WTC11 (cell line): ENCODE results near the gene SEMA3D. TPM values are rescaled to one million over a fixed set of nuclear protein-coding genes. Genes with fewer than 3 reads are reported as not detected.

Source experiments
- ATAC-seq: fragments of 200-7000 bp; cut with Tn5 transposase; 2 replicates; pipeline ENCODE4 v1.10.0; 2021; ENCODE audit warnings: mild to moderate bottlenecking, moderate library complexity
- CTCF ChIA-PET: fragments of 300-600 bp; sonication (Branson Sonifier 250); formaldehyde crosslinking; loops from one replicate; lab custom pipeline; 2021; ENCODE audit warnings: antibody characterized with exemption; lab: Charles Lee
- POLR2A ChIA-PET: fragments of 350-600 bp; sonication (Branson Sonifier 250); formaldehyde crosslinking; loops from one replicate; lab custom pipeline; 2021; ENCODE audit warnings: antibody characterized with exemption; lab: Charles Lee
- DNase-seq: peaks from one replicate; pipeline ENCODE4 v3.0.0; 2021; ENCODE audit warnings: low spot score
- H3K27ac Mint-ChIP-seq: 2 replicates; pipeline ENCODE4 v1.8.0; 2021; ENCODE audit warnings: mixed read lengths
- H3K27me3 Mint-ChIP-seq: 2 replicates; pipeline ENCODE4 v1.8.0; 2021; ENCODE audit warnings: low read depth, mild to moderate bottlenecking, moderate library complexity, mixed read lengths
- H3K36me3 Mint-ChIP-seq: 2 replicates; pipeline ENCODE4 v1.8.0; 2021; ENCODE audit warnings: mixed read lengths
- H3K4me1 Mint-ChIP-seq: 2 replicates; pipeline ENCODE4 v1.8.0; 2022; ENCODE audit warnings: mixed read lengths
- H3K4me3 Mint-ChIP-seq: 2 replicates; pipeline ENCODE4 v1.8.0; 2021; ENCODE audit warnings: mild to moderate bottlenecking, moderate library complexity, mixed read lengths
- H3K9me3 Mint-ChIP-seq: 2 replicates; pipeline ENCODE4 v1.8.0; 2021; ENCODE audit warnings: mixed read lengths
- ATF1 ChIP-seq: sonication (generic); formaldehyde crosslinking; IDR thresholded peaks from 2 replicates; pipeline ENCODE4 v1.8.1; 2023; ENCODE audit warnings: mild to moderate bottlenecking, moderate library complexity, missing genetic modification reagents
- CREM ChIP-seq: sonication (generic); formaldehyde crosslinking; IDR thresholded peaks from 2 replicates; pipeline ENCODE4 v1.8.1; 2022; ENCODE audit warnings: mild to moderate bottlenecking, missing genetic modification reagents, moderate library complexity
- ELF4 ChIP-seq: sonication (generic); formaldehyde crosslinking; IDR thresholded peaks from 2 replicates; pipeline ENCODE4 v1.8.1; 2022; ENCODE audit warnings: low read depth, mild to moderate bottlenecking, moderate library complexity, missing genetic modification reagents
- FOXP1 ChIP-seq: sonication (generic); formaldehyde crosslinking; IDR thresholded peaks from 2 replicates; pipeline ENCODE4 v1.8.0; 2022; ENCODE audit warnings: missing genetic modification reagents, mild to moderate bottlenecking, moderate library complexity, borderline replicate concordance
- GABPB1 ChIP-seq: sonication (generic); formaldehyde crosslinking; IDR thresholded peaks from 2 replicates; pipeline ENCODE4 v1.8.1; 2023; ENCODE audit warnings: mild to moderate bottlenecking, missing genetic modification reagents
- GTF2I ChIP-seq: fragments of 250-450 bp; sonication (Bioruptor Pico); conservative IDR thresholded peaks from 2 replicates; pipeline ENCODE4 v1.4.0; 2021; ENCODE audit warnings: mild to moderate bottlenecking
- MXD4 ChIP-seq: fragments of 250-450 bp; sonication (Bioruptor Pico); IDR thresholded peaks from 2 replicates; pipeline ENCODE4 v1.8.0; 2021; ENCODE audit warnings: mild to moderate bottlenecking, moderate library complexity, borderline replicate concordance
- NR1H2 ChIP-seq: sonication (generic); formaldehyde crosslinking; IDR thresholded peaks from 2 replicates; pipeline ENCODE4 v1.9.0; 2021; ENCODE audit warnings: mild to moderate bottlenecking, moderate library complexity, missing genetic modification reagents
- NR2C2 ChIP-seq: sonication (generic); formaldehyde crosslinking; IDR thresholded peaks from 2 replicates; pipeline ENCODE4 v1.8.0; 2022; ENCODE audit warnings: mild to moderate bottlenecking, missing genetic modification reagents
- PRRX2 ChIP-seq: fragments of 250-450 bp; sonication (Bioruptor Pico); IDR thresholded peaks from 2 replicates; pipeline ENCODE4 v1.8.0; 2021; ENCODE audit warnings: mild to moderate bottlenecking
- RELA ChIP-seq: sonication (generic); formaldehyde crosslinking; IDR thresholded peaks from 2 replicates; pipeline ENCODE4 v1.8.1; 2022; ENCODE audit warnings: missing genetic modification reagents, mild to moderate bottlenecking, borderline replicate concordance
- RORB ChIP-seq: fragments of 250-450 bp; sonication (Bioruptor Pico); IDR thresholded peaks from 2 replicates; pipeline ENCODE4 v1.9.0; 2021; ENCODE audit warnings: mild to moderate bottlenecking
- SOX15 ChIP-seq: fragments of 250-450 bp; sonication (Bioruptor Pico); IDR thresholded peaks from 2 replicates; pipeline ENCODE4 v1.9.0; 2021; ENCODE audit warnings: mild to moderate bottlenecking
- TEAD4 ChIP-seq: sonication (generic); formaldehyde crosslinking; IDR thresholded peaks from 2 replicates; pipeline ENCODE4 v1.8.0; 2022; ENCODE audit warnings: mild to moderate bottlenecking, missing genetic modification reagents
- ZBTB21 ChIP-seq: sonication (generic); formaldehyde crosslinking; IDR thresholded peaks from 2 replicates; pipeline ENCODE4 v1.8.1; 2023; ENCODE audit warnings: mild to moderate bottlenecking, missing genetic modification reagents, borderline replicate concordance
- ZNF121 ChIP-seq: sonication (generic); formaldehyde crosslinking; IDR thresholded peaks from 2 replicates; pipeline ENCODE4 v1.8.0; 2023; ENCODE audit warnings: missing genetic modification reagents
- ZNF263 ChIP-seq: sonication (generic); formaldehyde crosslinking; IDR thresholded peaks from 2 replicates; pipeline ENCODE4 v1.8.1; 2022; ENCODE audit warnings: low read depth, mild to moderate bottlenecking, moderate library complexity, missing genetic modification reagents
- ZNF423 ChIP-seq: fragments of 250-450 bp; sonication (Bioruptor Pico); IDR thresholded peaks from 2 replicates; pipeline ENCODE4 v2.1.2; 2022; ENCODE audit warnings: mild to moderate bottlenecking, moderate library complexity
- total RNA-seq: library from RNA; stranded (reverse); gene quantifications from 3 replicates; pipeline ENCODE4 v1.2.3, GENCODE V29; 2021
- TF ChIP-seq, protein P1 (sequence below): fragments of 200-600 bp; IDR thresholded peaks from 2 replicates; pipeline ENCODE4 v1.8.0; 2022; ENCODE audit warnings: antibody characterized with exemption
- TF ChIP-seq, protein P2 (sequence below): sonication (generic); formaldehyde crosslinking; IDR thresholded peaks from 2 replicates; pipeline ENCODE4 v1.8.0; 2022; ENCODE audit warnings: mild to moderate bottlenecking, missing genetic modification reagents
- TF ChIP-seq, protein P3 (sequence below): sonication (generic); formaldehyde crosslinking; conservative IDR thresholded peaks from 2 replicates; pipeline ENCODE4 v1.8.1; 2022; ENCODE audit warnings: mild to moderate bottlenecking, missing genetic modification reagents
- TF ChIP-seq, protein P4 (sequence below): fragments of 250-450 bp; sonication (Bioruptor Pico); IDR thresholded peaks from 2 replicates; pipeline ENCODE4 v1.9.0; 2021; ENCODE audit warnings: mild to moderate bottlenecking
- TF ChIP-seq, protein P5 (sequence below): sonication (generic); formaldehyde crosslinking; IDR thresholded peaks from 2 replicates; pipeline ENCODE4 v1.8.1; 2022; ENCODE audit warnings: low read depth, mild to moderate bottlenecking, moderate library complexity, missing genetic modification reagents, borderline replicate concordance
- TF ChIP-seq, protein P6 (sequence below): sonication (generic); formaldehyde crosslinking; IDR thresholded peaks from 2 replicates; pipeline ENCODE4 v1.8.1; 2022; ENCODE audit warnings: mild to moderate bottlenecking, moderate library complexity, missing genetic modification reagents
- TF ChIP-seq, protein P7 (sequence below): sonication (generic); formaldehyde crosslinking; IDR thresholded peaks from 2 replicates; pipeline ENCODE4 v1.8.1; 2023; ENCODE audit warnings: mild to moderate bottlenecking, missing genetic modification reagents, moderate library complexity

The SEMA3D gene
- total RNA-seq, 1 experiment from 2014 or later: 3.8 TPM

DNA sequence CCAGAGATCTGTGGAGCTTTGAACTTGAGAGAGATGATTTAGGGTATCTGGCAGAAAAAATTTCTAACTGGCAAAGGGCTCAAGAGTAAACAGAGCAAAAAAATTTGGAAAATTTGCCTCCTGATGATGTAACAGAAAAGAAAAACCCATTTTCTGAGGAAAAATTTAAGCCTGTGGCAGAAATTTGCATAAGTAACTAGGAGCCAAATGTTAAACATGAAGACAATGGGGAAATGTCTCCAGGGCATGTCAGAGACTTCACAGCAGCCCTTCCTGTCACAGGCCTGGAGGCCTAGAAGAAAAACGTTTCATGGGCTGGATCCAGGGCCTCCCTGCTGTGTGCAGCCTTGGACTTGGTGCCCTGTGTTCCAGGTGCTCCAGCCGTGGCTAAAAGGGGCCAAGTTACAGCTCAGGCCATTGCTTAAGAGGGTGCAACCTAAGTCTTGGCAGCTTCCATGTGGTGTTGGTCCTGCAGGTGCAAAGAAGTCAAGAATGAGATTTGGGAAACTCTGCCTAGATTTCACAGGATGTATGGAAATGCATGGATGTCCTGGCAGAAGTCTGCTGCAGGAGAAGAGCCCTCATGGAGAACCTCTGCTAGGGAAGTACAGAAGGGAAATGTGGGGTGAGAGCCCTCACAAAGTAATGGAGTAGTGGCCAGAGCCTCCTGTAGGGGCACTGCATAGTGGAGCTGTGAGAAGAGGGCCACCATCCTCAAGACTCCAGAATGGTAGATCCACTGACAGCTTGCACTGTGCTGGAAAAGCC lies 8.1 kb downstream of the SEMA3D start (continued):
- TF ChIP-seq, protein P1, sequence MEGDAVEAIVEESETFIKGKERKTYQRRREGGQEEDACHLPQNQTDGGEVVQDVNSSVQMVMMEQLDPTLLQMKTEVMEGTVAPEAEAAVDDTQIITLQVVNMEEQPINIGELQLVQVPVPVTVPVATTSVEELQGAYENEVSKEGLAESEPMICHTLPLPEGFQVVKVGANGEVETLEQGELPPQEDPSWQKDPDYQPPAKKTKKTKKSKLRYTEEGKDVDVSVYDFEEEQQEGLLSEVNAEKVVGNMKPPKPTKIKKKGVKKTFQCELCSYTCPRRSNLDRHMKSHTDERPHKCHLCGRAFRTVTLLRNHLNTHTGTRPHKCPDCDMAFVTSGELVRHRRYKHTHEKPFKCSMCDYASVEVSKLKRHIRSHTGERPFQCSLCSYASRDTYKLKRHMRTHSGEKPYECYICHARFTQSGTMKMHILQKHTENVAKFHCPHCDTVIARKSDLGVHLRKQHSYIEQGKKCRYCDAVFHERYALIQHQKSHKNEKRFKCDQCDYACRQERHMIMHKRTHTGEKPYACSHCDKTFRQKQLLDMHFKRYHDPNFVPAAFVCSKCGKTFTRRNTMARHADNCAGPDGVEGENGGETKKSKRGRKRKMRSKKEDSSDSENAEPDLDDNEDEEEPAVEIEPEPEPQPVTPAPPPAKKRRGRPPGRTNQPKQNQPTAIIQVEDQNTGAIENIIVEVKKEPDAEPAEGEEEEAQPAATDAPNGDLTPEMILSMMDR: no peak
- TF ChIP-seq, protein P2, sequence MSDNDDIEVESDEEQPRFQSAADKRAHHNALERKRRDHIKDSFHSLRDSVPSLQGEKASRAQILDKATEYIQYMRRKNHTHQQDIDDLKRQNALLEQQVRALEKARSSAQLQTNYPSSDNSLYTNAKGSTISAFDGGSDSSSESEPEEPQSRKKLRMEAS (CRISPR knock-in tag): no peak
- TF ChIP-seq ZNF423 (CRISPR knock-in tag) (no peak), MXD4 (no peak), PRRX2 (no peak)
- TF ChIP-seq, protein P3, sequence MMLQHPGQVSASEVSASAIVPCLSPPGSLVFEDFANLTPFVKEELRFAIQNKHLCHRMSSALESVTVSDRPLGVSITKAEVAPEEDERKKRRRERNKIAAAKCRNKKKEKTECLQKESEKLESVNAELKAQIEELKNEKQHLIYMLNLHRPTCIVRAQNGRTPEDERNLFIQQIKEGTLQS: no peak

DNA sequence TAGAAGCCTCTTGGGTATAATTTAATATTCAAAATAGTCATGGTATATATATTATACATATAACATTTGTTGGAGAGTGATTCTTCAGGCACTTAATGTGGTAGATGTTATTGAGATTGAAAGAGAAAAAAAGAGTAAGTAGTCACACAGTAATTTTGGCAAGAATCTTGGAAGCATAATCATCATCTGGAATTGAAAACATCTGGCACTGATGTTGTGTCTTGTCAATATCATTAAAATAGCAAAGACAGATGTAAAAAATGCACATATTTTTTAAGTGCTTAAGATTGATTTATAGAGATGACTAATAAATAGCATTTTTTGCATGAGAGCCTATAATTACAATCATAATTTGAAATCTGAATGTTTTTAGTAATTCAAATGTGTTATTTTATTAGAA lies 9.5 kb downstream of the SEMA3D start:
- no peak for DNase-seq
- TF ChIP-seq RELA: no peak
- TF ChIP-seq ZNF263: no peak
- TF ChIP-seq, protein P3: no peak
- TF ChIP-seq RORB (CRISPR knock-in tag): no peak
- TF ChIP-seq GTF2I (CRISPR knock-in tag): no peak
- TF ChIP-seq, protein P4, sequence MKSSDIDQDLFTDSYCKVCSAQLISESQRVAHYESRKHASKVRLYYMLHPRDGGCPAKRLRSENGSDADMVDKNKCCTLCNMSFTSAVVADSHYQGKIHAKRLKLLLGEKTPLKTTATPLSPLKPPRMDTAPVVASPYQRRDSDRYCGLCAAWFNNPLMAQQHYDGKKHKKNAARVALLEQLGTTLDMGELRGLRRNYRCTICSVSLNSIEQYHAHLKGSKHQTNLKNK (CRISPR knock-in tag): no peak
- no peak for TF ChIP-seq PRRX2
- no peak for TF ChIP-seq ZBTB21 (CRISPR knock-in tag)
- Mint-ChIP-seq H3K27me3 (no peaks in the 10 kb centered on the region), H3K4me1 (no peaks in the 10 kb centered on the region), H3K9me3 (peaks cover 29% of the 10 kb centered on the region), H3K36me3 (peaks cover 31% of the 10 kb centered on the region), H3K4me3 (no peak overlapping the region), H3K27ac (no peak overlapping the region)
- ATAC-seq: no peak
- CTCF ChIA-PET: no interaction called here
- POLR2A ChIA-PET: no interaction called here

DNA sequence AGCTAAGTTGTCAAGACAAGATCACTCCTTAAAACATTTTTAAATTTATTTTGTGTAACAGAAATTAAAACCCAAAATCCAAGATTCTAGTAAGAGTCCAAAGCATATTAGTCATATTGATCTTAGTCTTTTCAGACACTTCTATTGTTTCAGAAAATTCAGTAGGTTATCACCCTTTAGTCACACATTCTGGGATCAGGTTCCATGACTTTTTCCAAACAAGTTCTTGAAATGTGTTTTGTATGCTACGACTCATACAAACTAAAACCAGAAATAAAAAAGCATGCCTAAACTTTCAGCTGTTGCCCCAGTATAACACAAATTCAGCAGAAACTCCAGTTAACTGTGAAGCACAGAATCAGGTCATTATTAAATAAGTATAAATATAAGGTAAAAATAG lies 10.7 kb downstream of the SEMA3D start:
- H3K4me3 Mint-ChIP-seq: no peak overlapping the region
- no peaks in the 10 kb centered on the region for H3K27me3 Mint-ChIP-seq
- TF ChIP-seq TEAD4 (no peak), CREM (CRISPR knock-in tag) (no peak), ELF4 (CRISPR knock-in tag) (no peak)
- POLR2A ChIA-PET: no interaction called here
- CTCF ChIA-PET: no interaction called here
- no peak overlapping the region for H3K27ac Mint-ChIP-seq
- no peaks in the 10 kb centered on the region for H3K4me1 Mint-ChIP-seq
- H3K36me3 Mint-ChIP-seq: peaks cover 31% of the 10 kb centered on the region
- no peak for ATAC-seq
- peaks cover 29% of the 10 kb centered on the region for H3K9me3 Mint-ChIP-seq
- no peak for DNase-seq

DNA sequence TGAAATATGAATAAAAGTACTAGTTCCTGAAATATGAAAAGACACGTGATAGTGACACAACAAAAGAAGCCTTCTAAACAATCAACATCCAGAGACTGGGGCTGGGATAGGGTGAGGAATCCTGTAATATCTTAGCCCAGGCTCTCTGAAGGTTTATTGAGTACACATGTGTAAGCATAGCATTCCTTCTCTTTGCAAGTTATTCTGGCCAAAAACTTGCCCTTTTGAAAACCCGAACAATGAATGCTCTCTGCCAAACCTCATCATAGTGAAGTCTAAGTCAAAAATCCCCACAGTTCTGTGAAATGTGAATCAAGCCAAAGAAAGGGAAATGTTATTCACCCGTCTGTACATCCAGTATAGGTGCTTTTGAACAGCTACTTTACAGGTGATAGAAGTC lies 11.6 kb downstream of the SEMA3D start:
- Mint-ChIP-seq H3K27ac (no peak overlapping the region), H3K36me3 (peaks cover 25% of the 10 kb centered on the region), H3K9me3 (peaks cover 23% of the 10 kb centered on the region), H3K4me1 (no peaks in the 10 kb centered on the region), H3K27me3 (no peaks in the 10 kb centered on the region), H3K4me3 (no peak overlapping the region)
- ChIA-PET POLR2A (no interaction called here), CTCF (no interaction called here)
- ATAC-seq (no peak), DNase-seq (no peak)
- TF ChIP-seq CREM (CRISPR knock-in tag): no peak
- TF ChIP-seq, protein P4 (CRISPR knock-in tag): no peak
- TF ChIP-seq FOXP1: no peak
- TF ChIP-seq SOX15: no peak
- TF ChIP-seq, protein P5, sequence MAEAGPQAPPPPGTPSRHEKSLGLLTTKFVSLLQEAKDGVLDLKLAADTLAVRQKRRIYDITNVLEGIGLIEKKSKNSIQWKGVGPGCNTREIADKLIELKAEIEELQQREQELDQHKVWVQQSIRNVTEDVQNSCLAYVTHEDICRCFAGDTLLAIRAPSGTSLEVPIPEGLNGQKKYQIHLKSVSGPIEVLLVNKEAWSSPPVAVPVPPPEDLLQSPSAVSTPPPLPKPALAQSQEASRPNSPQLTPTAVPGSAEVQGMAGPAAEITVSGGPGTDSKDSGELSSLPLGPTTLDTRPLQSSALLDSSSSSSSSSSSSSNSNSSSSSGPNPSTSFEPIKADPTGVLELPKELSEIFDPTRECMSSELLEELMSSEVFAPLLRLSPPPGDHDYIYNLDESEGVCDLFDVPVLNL (CRISPR knock-in tag): no peak
- TF ChIP-seq, protein P6, sequence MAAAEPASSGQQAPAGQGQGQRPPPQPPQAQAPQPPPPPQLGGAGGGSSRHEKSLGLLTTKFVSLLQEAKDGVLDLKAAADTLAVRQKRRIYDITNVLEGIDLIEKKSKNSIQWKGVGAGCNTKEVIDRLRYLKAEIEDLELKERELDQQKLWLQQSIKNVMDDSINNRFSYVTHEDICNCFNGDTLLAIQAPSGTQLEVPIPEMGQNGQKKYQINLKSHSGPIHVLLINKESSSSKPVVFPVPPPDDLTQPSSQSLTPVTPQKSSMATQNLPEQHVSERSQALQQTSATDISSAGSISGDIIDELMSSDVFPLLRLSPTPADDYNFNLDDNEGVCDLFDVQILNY (CRISPR knock-in tag): no peak
- TF ChIP-seq, protein P7, sequence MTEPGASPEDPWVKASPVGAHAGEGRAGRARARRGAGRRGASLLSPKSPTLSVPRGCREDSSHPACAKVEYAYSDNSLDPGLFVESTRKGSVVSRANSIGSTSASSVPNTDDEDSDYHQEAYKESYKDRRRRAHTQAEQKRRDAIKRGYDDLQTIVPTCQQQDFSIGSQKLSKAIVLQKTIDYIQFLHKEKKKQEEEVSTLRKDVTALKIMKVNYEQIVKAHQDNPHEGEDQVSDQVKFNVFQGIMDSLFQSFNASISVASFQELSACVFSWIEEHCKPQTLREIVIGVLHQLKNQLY: no peak
- TF ChIP-seq NR2C2 (CRISPR knock-in tag): no peak
- TF ChIP-seq NR1H2 (CRISPR knock-in tag): no peak
- TF ChIP-seq ATF1 (CRISPR knock-in tag): no peak
- TF ChIP-seq RELA: no peak
- no peak for TF ChIP-seq GABPB1 (CRISPR knock-in tag)
- no peak for TF ChIP-seq ZNF121
